Stimulated activated naive CD8-positive, alpha-beta T cell treated with anti-CD3 and anti-CD28 coated beads, Interleukin-15, amount 100 ng/mL, for 72 hours (primary cell): Measurements from ENCODE around the gene HIP1.
A peak's percentile ranks its signal among the peaks of the same experiment; 100 is the strongest.
"Not testable (repeated sequence)": the region's sequence is repeated elsewhere in the genome, so short reads cannot be mapped to it uniquely, and the experiment has no call there.

Experiments
- ATAC-seq: fragments of 150-1000 bp; cut with Tn5 transposase; 2 replicates; pipeline ENCODE4 v1.10.0; 2021; ENCODE audit warnings: mild to moderate bottlenecking, moderate library complexity
- DNase-seq, 2 donors: peaks; one replicate each; pipeline ENCODE4 v3.0.0; 2021 to 2022
- H3K27ac Mint-ChIP-seq, 2 donors: one replicate each; pipeline ENCODE4 v1.8.0; 2022; ENCODE audit warnings: mild to moderate bottlenecking in 2 of 2, mixed read lengths in 2 of 2, moderate library complexity in 2 of 2
- H3K27me3 Mint-ChIP-seq: one replicate; pipeline ENCODE4 v1.8.0; 2022; ENCODE audit warnings: mixed read lengths
- H3K4me1 Mint-ChIP-seq: one replicate; pipeline ENCODE4 v1.8.0; 2022; ENCODE audit warnings: mild to moderate bottlenecking, mixed read lengths
- H3K4me3 Mint-ChIP-seq, 2 donors: one replicate each; pipeline ENCODE4 v1.8.0; 2022; ENCODE audit warnings: mild to moderate bottlenecking in 2 of 2, mixed read lengths in 2 of 2, moderate library complexity in 1 of 2
- H3K9me3 Mint-ChIP-seq, 2 donors: one replicate each; pipeline ENCODE4 v1.8.0; 2022; ENCODE audit warnings: mixed read lengths in 2 of 2

The HIP1 gene

GRCh38 chr7:75727881-75728593 lies 10.7 kb downstream of the HIP1 start:
- no peaks in the 10 kb centered on the region for H3K27me3 Mint-ChIP-seq
- DNase-seq: peak; percentile 15 to 35
- H3K27ac Mint-ChIP-seq: no peak overlapping the region
- H3K4me1 Mint-ChIP-seq: peaks cover 26% of the 10 kb centered on the region
- peak overlapping the region in 1 of 2 donors; percentile 32 for H3K4me3 Mint-ChIP-seq
- ATAC-seq: peak; percentile 95
- H3K9me3 Mint-ChIP-seq: no peaks in the 10 kb centered on the region

- H3K9me3 Mint-ChIP-seq, H3K4me3 Mint-ChIP-seq, H3K27ac Mint-ChIP-seq: not testable (repeated sequence)
Observed at GRCh38 chr7:75727351-75727750, 11.4 kb downstream of the HIP1 start.

GRCh38 chr7:75725306-75725705 lies 13.4 kb downstream of the HIP1 start:
- H3K4me3 Mint-ChIP-seq: no peak overlapping the region
- no peak overlapping the region for H3K27ac Mint-ChIP-seq
- DNase-seq (no peak), ATAC-seq (no peak)
- no peaks in the 10 kb centered on the region for H3K9me3 Mint-ChIP-seq
- peaks cover 26% of the 10 kb centered on the region for H3K4me1 Mint-ChIP-seq
- H3K27me3 Mint-ChIP-seq: no peaks in the 10 kb centered on the region

More at GRCh38 chr7:75727351-75727750, 11.4 kb downstream of the HIP1 start:
- DNase-seq, H3K27me3 Mint-ChIP-seq, ATAC-seq: not testable (repeated sequence)
- peaks cover 26% of the 10 kb centered on the region for H3K4me1 Mint-ChIP-seq

- no peak overlapping the region for H3K4me3 Mint-ChIP-seq
- no peaks in the 10 kb centered on the region for H3K27me3 Mint-ChIP-seq
- H3K9me3 Mint-ChIP-seq: no peaks in the 10 kb centered on the region
- DNase-seq: no peak
- ATAC-seq: no peak
- H3K4me1 Mint-ChIP-seq: peaks cover 10% of the 10 kb centered on the region
- no peak overlapping the region for H3K27ac Mint-ChIP-seq
Observed at GRCh38 chr7:75723444-75723843, 15.3 kb downstream of the HIP1 start.

GRCh38 chr7:75722373-75722772 lies 16.4 kb downstream of the HIP1 start:
- no peak for ATAC-seq
- H3K27me3 Mint-ChIP-seq: no peaks in the 10 kb centered on the region
- no peak overlapping the region for H3K4me3 Mint-ChIP-seq
- H3K4me1 Mint-ChIP-seq: no peaks in the 10 kb centered on the region
- no peak for DNase-seq
- H3K9me3 Mint-ChIP-seq: no peaks in the 10 kb centered on the region
- no peak overlapping the region for H3K27ac Mint-ChIP-seq

GRCh38 chr7:75721922-75722321 lies 16.8 kb downstream of the HIP1 start:
- ATAC-seq, H3K9me3 Mint-ChIP-seq, H3K27ac Mint-ChIP-seq, DNase-seq, H3K4me3 Mint-ChIP-seq, H3K27me3 Mint-ChIP-seq, H3K4me1 Mint-ChIP-seq: not testable (repeated sequence)

- Mint-ChIP-seq H3K27ac (peak overlapping the region in 1 of 2 donors; percentile 68), H3K9me3 (no peaks in the 10 kb centered on the region), H3K4me1 (no peaks in the 10 kb centered on the region), H3K27me3 (no peaks in the 10 kb centered on the region), H3K4me3 (no peak overlapping the region)
- ATAC-seq: no peak
- no peak for DNase-seq
Observed at GRCh38 chr7:75721426-75721825, 17.3 kb downstream of the HIP1 start.

GRCh38 chr7:75719626-75720025 lies 19.1 kb downstream of the HIP1 start:
- Mint-ChIP-seq H3K9me3 (no peaks in the 10 kb centered on the region), H3K27me3 (no peaks in the 10 kb centered on the region), H3K4me3 (no peak overlapping the region), H3K27ac (no peak overlapping the region), H3K4me1 (no peaks in the 10 kb centered on the region)
- DNase-seq: no peak
- ATAC-seq: no peak

- Mint-ChIP-seq H3K27me3 (no peaks in the 10 kb centered on the region), H3K4me1 (no peaks in the 10 kb centered on the region), H3K27ac (no peak overlapping the region), H3K9me3 (no peaks in the 10 kb centered on the region), H3K4me3 (no peak overlapping the region)
- no peak for ATAC-seq
- DNase-seq: no peak
Observed at GRCh38 chr7:75718390-75719031, 20.2 kb downstream of the HIP1 start.

- ATAC-seq, H3K4me3 Mint-ChIP-seq, H3K27me3 Mint-ChIP-seq, H3K4me1 Mint-ChIP-seq, H3K27ac Mint-ChIP-seq, H3K9me3 Mint-ChIP-seq, DNase-seq: not testable (repeated sequence)
Observed at GRCh38 chr7:75717746-75718145, 21.0 kb downstream of the HIP1 start.

GRCh38 chr7:75716992-75717626 lies 21.6 kb downstream of the HIP1 start:
- ATAC-seq (no peak), DNase-seq (no peak)
- H3K27me3 Mint-ChIP-seq: no peaks in the 10 kb centered on the region
- no peak overlapping the region for H3K4me3 Mint-ChIP-seq
- H3K9me3 Mint-ChIP-seq: no peaks in the 10 kb centered on the region
- H3K4me1 Mint-ChIP-seq: no peaks in the 10 kb centered on the region
- no peak overlapping the region for H3K27ac Mint-ChIP-seq

- ATAC-seq: no peak
- no peaks in the 10 kb centered on the region for H3K27me3 Mint-ChIP-seq
- DNase-seq: no peak
- H3K4me1 Mint-ChIP-seq: no peaks in the 10 kb centered on the region
- peaks cover 2 to 7% of the 10 kb centered on the region in 2 donors for H3K9me3 Mint-ChIP-seq
- H3K4me3 Mint-ChIP-seq: no peak overlapping the region
- H3K27ac Mint-ChIP-seq: peak overlapping the region in 1 of 2 donors; percentile 52
Observed at GRCh38 chr7:75715864-75716263, 22.9 kb downstream of the HIP1 start.

GRCh38 chr7:75712517-75713361 lies 26.0 kb downstream of the HIP1 start:
- Mint-ChIP-seq H3K27me3 (no peaks in the 10 kb centered on the region), H3K4me3 (no peak overlapping the region), H3K27ac (no peak overlapping the region), H3K9me3 (peaks cover 18 to 19% of the 10 kb centered on the region in 2 donors), H3K4me1 (no peaks in the 10 kb centered on the region)
- ATAC-seq (no peak), DNase-seq (no peak)

GRCh38 chr7:75711656-75712514 lies 26.9 kb downstream of the HIP1 start:
- no peak for ATAC-seq
- Mint-ChIP-seq H3K4me3 (no peak overlapping the region), H3K4me1 (no peaks in the 10 kb centered on the region), H3K9me3 (peaks cover 18 to 19% of the 10 kb centered on the region in 2 donors), H3K27me3 (no peaks in the 10 kb centered on the region), H3K27ac (no peak overlapping the region)
- no peak for DNase-seq

GRCh38 chr7:75711076-75711475 lies 27.7 kb downstream of the HIP1 start:
- DNase-seq: no peak
- no peak overlapping the region for H3K4me3 Mint-ChIP-seq
- H3K27me3 Mint-ChIP-seq: no peaks in the 10 kb centered on the region
- no peaks in the 10 kb centered on the region for H3K4me1 Mint-ChIP-seq
- no peak for ATAC-seq
- peaks cover 18 to 19% of the 10 kb centered on the region in 2 donors for H3K9me3 Mint-ChIP-seq
- H3K27ac Mint-ChIP-seq: no peak overlapping the region
